IMR-90 (cell line): ENCODE data around the gene SORBS1. TPM values are rescaled to one million over a fixed set of nuclear protein-coding genes. Genes with fewer than 3 reads are reported as not detected.

Experiments
- ATAC-seq: fragments of 200-7000 bp; cut with Tn5 transposase; 2 replicates; pipeline ENCODE4 v1.9.1; 2020; ENCODE audit warnings: low read depth, mild to moderate bottlenecking, moderate library complexity
- BruUV-seq: library from RNA; stranded (reverse); fragments of 400-500 nt; replicated peaks from 2 replicates; lab custom pipeline; 2021; lab: Mats Ljungman, UMichigan
- CTCF ChIA-PET: fragments of 300-600 bp; formaldehyde crosslinking; extraction: SDS; loops from one replicate; lab custom pipeline; 2021; ENCODE audit warnings: antibody characterized with exemption; lab: Yijun Ruan, JAX
- POLR2A ChIA-PET: fragments of 300-600 bp; sonication (Branson Sonifier 250); formaldehyde crosslinking; loops from one replicate; lab custom pipeline; 2022; ENCODE audit warnings: antibody characterized with exemption; ENCODE audit not compliant: unreplicated experiment; lab: Charles Lee
- DNase-seq: peaks from one replicate; pipeline ENCODE4 v3.0.0; 2013
- H2AFZ ChIP-seq: replicated peaks from 2 replicates; pipeline ENCODE3; 2013; ENCODE audit warnings: low read length, mild to moderate bottlenecking; ENCODE audit not compliant: poor library complexity
- H2AK5ac ChIP-seq: 2 replicates; pipeline ENCODE4 v1.6.1; 2013; ENCODE audit warnings: low read depth, low read length, inconsistent platforms
- H2AK9ac ChIP-seq: replicated peaks from 2 replicates; pipeline ENCODE3; 2013; ENCODE audit warnings: mild to moderate bottlenecking, low read depth, low read length, moderate library complexity; ENCODE audit not compliant: poor library complexity
- H2BK120ac ChIP-seq: 2 replicates; pipeline ENCODE4 v1.6.1; 2013; ENCODE audit warnings: low read depth, low read length, inconsistent platforms
- H2BK15ac ChIP-seq: 3 replicates; pipeline ENCODE4 v1.6.1; 2013; ENCODE audit warnings: low read depth, low read length, inconsistent platforms
- H2BK20ac ChIP-seq: 2 replicates; pipeline ENCODE4 v1.6.1; 2013; ENCODE audit warnings: low read depth, mild to moderate bottlenecking, inconsistent platforms, low read length, moderate library complexity
- H2BK5ac ChIP-seq: 2 replicates; pipeline ENCODE4 v1.6.1; 2013; ENCODE audit warnings: mild to moderate bottlenecking, low read depth, low read length, inconsistent platforms; ENCODE audit not compliant: poor library complexity, severe bottlenecking
- H3K14ac ChIP-seq: replicated peaks from 2 replicates; pipeline ENCODE4 v1.6.1; 2013; ENCODE audit warnings: low read depth, low read length, inconsistent platforms
- H3K18ac ChIP-seq: 2 replicates; pipeline ENCODE4 v1.6.1; 2013; ENCODE audit warnings: low read depth, low read length, control low read depth
- H3K23ac ChIP-seq: 2 replicates; pipeline ENCODE4 v1.6.1; 2013; ENCODE audit warnings: low read depth, low read length, inconsistent platforms
- H3K27ac ChIP-seq: 2 replicates; pipeline ENCODE4 v1.5.1; 2013; ENCODE audit warnings: mild to moderate bottlenecking, control low read depth, low read length; ENCODE audit not compliant: insufficient read depth
- H3K27me3 ChIP-seq: 2 replicates; pipeline ENCODE4 v1.6.1; 2013; ENCODE audit warnings: low read length; ENCODE audit not compliant: control insufficient read depth, insufficient read depth
- H3K36me3 ChIP-seq: 2 replicates; pipeline ENCODE4 v1.6.1; 2013; ENCODE audit warnings: low read length, mixed read lengths; ENCODE audit not compliant: control insufficient read depth, insufficient read depth
- H3K4ac ChIP-seq: 2 replicates; pipeline ENCODE4 v1.6.1; 2013; ENCODE audit warnings: low read depth, low read length, inconsistent platforms
- H3K4me1 ChIP-seq: 2 replicates; pipeline ENCODE4 v1.6.1; 2013; ENCODE audit warnings: low read length, mixed read lengths; ENCODE audit not compliant: control insufficient read depth, insufficient read depth
- H3K4me2 ChIP-seq: 2 replicates; pipeline ENCODE4 v1.6.1; 2013; ENCODE audit warnings: low read depth, mild to moderate bottlenecking, control low read depth, low read length, moderate library complexity
- H3K4me3 ChIP-seq: 2 replicates; pipeline ENCODE4 v1.5.1; 2013; ENCODE audit warnings: low read depth, mild to moderate bottlenecking, control low read depth, low read length, moderate library complexity; ENCODE audit not compliant: insufficient read depth
- H3K56ac ChIP-seq: 2 replicates; pipeline ENCODE4 v1.6.1; 2013; ENCODE audit warnings: low read length, inconsistent platforms; ENCODE audit not compliant: insufficient read depth; ENCODE audit errors: extremely low read depth
- H3K79me1 ChIP-seq, 2 experiments: 2 replicates each; pipeline ENCODE4 v1.6.1; 2013; ENCODE audit warnings: low read length in 2 of 2, inconsistent platforms in 1 of 2, low read depth in 1 of 2
- H3K9ac ChIP-seq: 2 replicates; pipeline ENCODE4 v1.6.1; 2013; ENCODE audit warnings: low read depth, low read length, control low read depth
- H3K9me1 ChIP-seq: 2 replicates; pipeline ENCODE4 v1.6.1; 2013; ENCODE audit warnings: low read length, inconsistent platforms; ENCODE audit not compliant: insufficient read depth
- H3K9me3 ChIP-seq: 2 replicates; pipeline ENCODE4 v1.6.1; 2013; ENCODE audit warnings: low read length; ENCODE audit not compliant: control insufficient read depth, insufficient read depth
- H4K20me1 ChIP-seq: 2 replicates; pipeline ENCODE4 v1.6.1; 2013; ENCODE audit warnings: low read length, inconsistent platforms; ENCODE audit not compliant: insufficient read depth
- H4K5ac ChIP-seq: 2 replicates; pipeline ENCODE4 v1.6.1; 2013; ENCODE audit warnings: mild to moderate bottlenecking, low read depth, low read length, control low read depth
- H4K8ac ChIP-seq, 2 experiments: 2 replicates each; pipeline ENCODE4 v1.6.1; 2013; ENCODE audit warnings: low read depth in 2 of 2, low read length in 2 of 2, control low read depth in 1 of 2, inconsistent platforms in 1 of 2
- H4K91ac ChIP-seq: 2 replicates; pipeline ENCODE4 v1.6.1; 2013; ENCODE audit warnings: low read depth, low read length, inconsistent platforms; ENCODE audit not compliant: insufficient read depth
- BHLHE40 ChIP-seq: fragments of 150-350 bp; IDR thresholded peaks from 2 replicates; pipeline ENCODE4 v1.6.1; 2016; ENCODE audit warnings: mild to moderate bottlenecking, low read depth, low read length
- CEBPB ChIP-seq: IDR thresholded peaks from 2 replicates; pipeline ENCODE4 v1.6.1; 2012; ENCODE audit warnings: low read depth, low read length, improper control_type of control experiment
- CHD1 ChIP-seq: IDR thresholded peaks from 2 replicates; pipeline ENCODE4 v1.6.1; 2012; ENCODE audit warnings: low read depth, low read length, improper control_type of control experiment
- CTCF ChIP-seq: conservative IDR thresholded peaks from 2 replicates; pipeline ENCODE4 v1.5.1; 2012; ENCODE audit warnings: mild to moderate bottlenecking, low read depth, low read length, improper control_type of control experiment
- ELK1 ChIP-seq: fragments of 150-350 bp; IDR thresholded peaks from 2 replicates; pipeline ENCODE4 v1.6.1; 2016; ENCODE audit warnings: low read depth, mild to moderate bottlenecking, low read length, moderate library complexity, borderline replicate concordance
- FOS ChIP-seq: fragments of 150-350 bp; IDR thresholded peaks from 2 replicates; pipeline ENCODE4 v1.6.1; 2016; ENCODE audit warnings: low read depth, low read length
- MAFK ChIP-seq: IDR thresholded peaks from 2 replicates; pipeline ENCODE4 v1.6.1; 2012; ENCODE audit warnings: low read depth, low read length, improper control_type of control experiment
- MAZ ChIP-seq: IDR thresholded peaks from 2 replicates; pipeline ENCODE4 v1.6.1; 2012; ENCODE audit warnings: low read depth, mild to moderate bottlenecking, low read length, improper control_type of control experiment, moderate library complexity, borderline replicate concordance
- MXI1 ChIP-seq: IDR thresholded peaks from 2 replicates; pipeline ENCODE4 v1.6.1; 2012; ENCODE audit warnings: low read depth, mild to moderate bottlenecking, low read length, moderate library complexity, borderline replicate concordance
- NFE2L2 ChIP-seq: fragments of 150-350 bp; IDR thresholded peaks from 2 replicates; pipeline ENCODE4 v1.6.1; 2016; ENCODE audit warnings: low read depth, mild to moderate bottlenecking, low read length
- POLR2A ChIP-seq: IDR thresholded peaks from 2 replicates; pipeline ENCODE4 v1.6.1; 2012; ENCODE audit warnings: mild to moderate bottlenecking, low read depth, low read length
- RAD21 ChIP-seq: IDR thresholded peaks from 2 replicates; pipeline ENCODE4 v1.6.1; 2012; ENCODE audit warnings: low read length, improper control_type of control experiment
- RFX5 ChIP-seq: IDR thresholded peaks from 2 replicates; pipeline ENCODE4 v1.8.0; 2012; ENCODE audit warnings: low read depth, mild to moderate bottlenecking, low read length, moderate library complexity
- SMC3 ChIP-seq: fragments of 150-350 bp; IDR thresholded peaks from 2 replicates; pipeline ENCODE4 v1.6.1; 2016; ENCODE audit warnings: low read depth, mild to moderate bottlenecking, antibody characterized with exemption, low read length, moderate library complexity
- USF2 ChIP-seq: fragments of 150-350 bp; IDR thresholded peaks from 2 replicates; pipeline ENCODE4 v1.6.1; 2017; ENCODE audit warnings: mild to moderate bottlenecking, antibody characterized with exemption, low read length, low read depth
- WGBS, 2 experiments: methylation state at CpG; one replicate each; pipeline versions ENCODE4 v1.1.5 to v1.1.7; 2013; ENCODE audit warnings: missing lambda C conversion rate in 2 of 2; ENCODE audit not compliant: insufficient read length in 1 of 2; ENCODE audit errors: extremely low coverage in 2 of 2; 5-methylcytosine and 5-hydroxymethylcytosine counted together
- dilution Hi-C: fragments of 300-500 bp; cut with HindIII; formaldehyde crosslinking; loops from one replicate; pipeline ENCODE4 v1.14.3; 2018; ENCODE audit warnings: low sequenced_read_pairs; ENCODE audit not compliant: unreplicated experiment
- in situ Hi-C: fragments of 300-500 bp; cut with MboI; formaldehyde crosslinking; loops from 3 replicates; pipeline ENCODE4 v1.14.3; 2019; ENCODE audit warnings: low sequenced_read_pairs, inconsistent platforms, mixed read lengths
- intact Hi-C: fragments of 100-400 bp; cut with micrococcal nuclease; formaldehyde crosslinking; loops from 2 replicates; pipeline ENCODE4 v1.10.0; 2022
- polyA plus RNA-seq, 3 experiments: library from polyadenylated mRNA; depleted of rRNA; stranded (reverse); fragments of >200 nt; gene quantifications; 2 replicates each; pipeline ENCODE4 v1.2.3, GENCODE V29; 2012; ENCODE audit warnings: low replicate concordance in 1 of 3
- total RNA-seq: library from RNA; depleted of rRNA; stranded (reverse); fragments of >200 nt; gene quantifications from 2 replicates; pipeline ENCODE4 v1.2.3, GENCODE V29; 2012

Gene SORBS1
- total and polyA plus RNA-seq, 2 of the 4 experiments (the other 2 are of a cell fraction): 0.18 to 0.32 TPM

- H3K27me3 ChIP-seq: peaks cover 16% of the 10 kb centered on the region
- H3K18ac ChIP-seq: no peak overlapping the region
- no peak overlapping the region for H2BK5ac ChIP-seq
- no peak overlapping the region for H2BK15ac ChIP-seq
- ChIA-PET POLR2A (no interaction called here), CTCF (interaction anchor here (0.6 kb wide), 1 partner anchor 9 kb away, joined by 3 read pairs; no protein-coding TSS in a partner anchor)
- no peak overlapping the region for H2AK5ac ChIP-seq
- H2BK120ac ChIP-seq: no peak overlapping the region
- no peaks in the 10 kb centered on the region for H3K4me1 ChIP-seq
- H3K9me3 ChIP-seq: no peaks in the 10 kb centered on the region
- H3K9me1 ChIP-seq: no peaks in the 10 kb centered on the region
- no peak overlapping the region for H4K5ac ChIP-seq
- no peak overlapping the region for H3K4me2 ChIP-seq
- no peak overlapping the region for H3K56ac ChIP-seq
- H3K4me3 ChIP-seq: no peak overlapping the region
- dilution Hi-C loops: no loop called here
- in situ Hi-C loops: no loop called here
- intact Hi-C loops: no loop called here
- H2BK20ac ChIP-seq: no peak overlapping the region
- H3K27ac ChIP-seq: no peak overlapping the region
- no peak overlapping the region for H2AFZ ChIP-seq
- H3K9ac ChIP-seq: no peak overlapping the region
- DNase-seq: no peak
- no peak overlapping the region for H3K23ac ChIP-seq
- H3K4ac ChIP-seq: no peak overlapping the region
- H4K91ac ChIP-seq: no peak overlapping the region
- no peaks in the 10 kb centered on the region for H4K20me1 ChIP-seq
- no peaks in the 10 kb centered on the region for H3K36me3 ChIP-seq
- no peak overlapping the region for H2AK9ac ChIP-seq
- ATAC-seq: no peak
- H4K8ac ChIP-seq: no peak overlapping the region
- no peaks in the 10 kb centered on the region for H3K79me1 ChIP-seq
- no peak for TF ChIP-seq MAZ
- TF ChIP-seq CHD1: no peak
- no peak for TF ChIP-seq BHLHE40
- no peak for TF ChIP-seq USF2
- no peak for TF ChIP-seq MXI1
- no peak for TF ChIP-seq MAFK
- no peak for TF ChIP-seq POLR2A
- no peak for TF ChIP-seq CTCF
- TF ChIP-seq NFE2L2: no peak
- TF ChIP-seq CEBPB: no peak
- TF ChIP-seq FOS: no peak
- no peak for TF ChIP-seq RFX5
- no peak for TF ChIP-seq RAD21
- no peak for TF ChIP-seq ELK1
- no peak for TF ChIP-seq SMC3
- no peak overlapping the region for H3K14ac ChIP-seq
- no TSS peak for BruUV-seq
- WGBS, 2 experiments: 71% methylated on average over 1 of the region's 2 CpGs; no CpG with 5 or more reads in 1 of the 2 experiments
These were observed 183.2 kb downstream of the SORBS1 start for GRCh38 chr10:95377950-95378349.
